ENCODE results near the gene RCVRN. TPM values are rescaled to one million over a fixed set of nuclear protein-coding genes. Genes with fewer than 3 reads are reported as not detected.

RCVRN gene
- total and polyA plus RNA-seq, 9 of the 15 experiments (the other 6 are each of a cell fraction or from before 2014, with no cell fraction given): not detected

DNA sequence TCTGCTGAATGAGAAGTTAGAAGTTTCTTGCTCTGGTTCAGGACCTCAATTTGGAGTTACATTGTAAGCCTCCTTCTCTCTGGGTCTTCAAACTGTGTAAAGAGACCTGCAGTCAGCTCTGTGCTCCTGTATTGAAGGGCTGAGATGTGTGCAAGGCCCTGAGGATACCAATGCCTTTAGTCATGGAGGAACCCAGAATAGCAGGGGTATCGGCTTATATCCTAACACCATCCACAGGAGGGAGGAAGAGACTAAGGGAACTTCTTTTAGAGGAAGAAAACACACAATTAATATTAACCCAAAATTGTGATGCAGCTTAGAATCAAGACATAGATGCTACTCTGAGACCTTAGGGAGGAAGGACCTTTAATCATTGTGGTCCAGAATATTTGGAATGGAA, 42.9 kb downstream of the RCVRN start:
- no peaks in the 10 kb centered on the region for H3K9me1 ChIP-seq (ENCODE audit: control insufficient read depth, insufficient read depth, low read length)
- no TSS peak for BruUV-seq (replicated peaks)
- no CpG with 5 or more reads among the region's 1 CpG for whole genome bisulfite sequencing (ENCODE audit: insufficient coverage, low coverage, missing lambda C conversion rate)
- no peak for ATAC-seq
- no peak for DNase-seq (ENCODE audit: extremely low read depth in 1 of 4, low spot score in 3 of 4)
- H3K27me3 ChIP-seq (ENCODE audit: control insufficient read depth in 2 of 2, insufficient read depth in 2 of 2, low read length in 2 of 2): no peaks in the 10 kb centered on the region
- H3K36me3 ChIP-seq (ENCODE audit: control insufficient read depth, insufficient read depth, low read length): no peaks in the 10 kb centered on the region
- H2AFZ ChIP-seq (ENCODE audit: low read depth, low read length): no peak overlapping the region
- TF ChIP-seq HDAC3 (IDR thresholded peaks at IDR 0.05; ENCODE audit: borderline replicate concordance, partially characterized antibody) (no peak), ZNF589 (CRISPR knock-in tag; IDR thresholded peaks at IDR 0.05; ENCODE audit: low read depth) (no peak), PHB (CRISPR knock-in tag; IDR thresholded peaks at IDR 0.05) (no peak), HEY1 (CRISPR knock-in tag; IDR thresholded peaks at IDR 0.05; ENCODE audit: borderline replicate concordance) (no peak), ZNF583 (CRISPR knock-in tag; IDR thresholded peaks at IDR 0.05) (no peak), POLR3A (IDR thresholded peaks at IDR 0.05; ENCODE audit: borderline replicate concordance, extremely low read depth, insufficient read depth, insufficient read length) (no peak), ZSCAN29 (IDR thresholded peaks at IDR 0.05) (no peak), PHB2 (IDR thresholded peaks at IDR 0.05; ENCODE audit: low read depth) (no peak), E2F3 (CRISPR knock-in tag; IDR thresholded peaks at IDR 0.05) (no peak), ZNF444 (CRISPR knock-in tag; IDR thresholded peaks at IDR 0.05) (no peak), ZNF609 (CRISPR knock-in tag; IDR thresholded peaks at IDR 0.05; ENCODE audit: borderline replicate concordance) (no peak), CBFA2T3 (IDR thresholded peaks at IDR 0.05) (no peak), EZH2 (IDR thresholded peaks at IDR 0.05; ENCODE audit: borderline replicate concordance, low read depth, low read length) (no peak), CHD4 (IDR thresholded peaks at IDR 0.05; ENCODE audit: insufficient read depth, insufficient replicate concordance, low read depth, low read length, poor library complexity, severe bottlenecking) (no peak), EGR1 (conservative IDR thresholded peaks at IDR 0.05) (no peak)
- POLR2A ChIA-PET: no interaction called here
- H4K20me1 ChIP-seq (replicated peaks; ENCODE audit: control insufficient read depth, insufficient read depth, low read length): no peaks in the 10 kb centered on the region
- no peaks in the 10 kb centered on the region for H3K9me3 ChIP-seq (replicated peaks; ENCODE audit: control insufficient read depth, insufficient read depth, low read depth, low read length)
- H3K27ac ChIP-seq (ENCODE audit: extremely low read depth, low read depth, low read length): no peak overlapping the region
- intact Hi-C loops (cut with micrococcal nuclease): no loop called here
- in situ Hi-C loops (cut with MboI): no loop called here
- H3K4me2 ChIP-seq (ENCODE audit: insufficient read depth, low read length): no peak overlapping the region
- FAIRE-seq: no peak
- CTCF ChIA-PET (ENCODE audit: low intra/inter-chr PET ratio): no interaction called here
- no peak overlapping the region for H3K9ac ChIP-seq (ENCODE audit: insufficient read depth in 1 of 2, low read depth in 2 of 2, low read length in 2 of 2)
- H3K4me1 ChIP-seq (replicated peaks in 1 of 2; ENCODE audit: control insufficient read depth in 2 of 2, insufficient read depth in 2 of 2, low read length in 2 of 2): no peaks in the 10 kb centered on the region
- no peaks in the 10 kb centered on the region for H3K79me2 ChIP-seq (ENCODE audit: control insufficient read depth, insufficient read depth, low read length)
- no peak overlapping the region for H3K4me3 ChIP-seq

Data from K562 (cell line).